Neuronal stem cell (in vitro differentiated cells): Measurements from ENCODE around the gene CMTM3.

ENCODE experiments used
- DNase-seq: peaks from one replicate; pipeline ENCODE4 v3.0.0-alpha.2; 2013; ENCODE audit warnings: low spot score
- H2AFZ ChIP-seq: one replicate; pipeline ENCODE4 v1.6.1; 2013; ENCODE audit warnings: mild to moderate bottlenecking, low read length, inconsistent platforms
- H2AK5ac ChIP-seq: 2 replicates; pipeline ENCODE4 v1.6.1; 2013; ENCODE audit warnings: low read depth, mild to moderate bottlenecking, inconsistent platforms, low read length, moderate library complexity, mixed read lengths
- H2BK120ac ChIP-seq: 2 replicates; pipeline ENCODE4 v1.6.1; 2013; ENCODE audit warnings: low read depth, mild to moderate bottlenecking, inconsistent platforms, low read length, moderate library complexity, mixed read lengths
- H2BK12ac ChIP-seq: one replicate; pipeline ENCODE4 v1.6.1; 2013; ENCODE audit warnings: low read length, inconsistent platforms
- H2BK15ac ChIP-seq: 2 replicates; pipeline ENCODE4 v1.6.1; 2013; ENCODE audit warnings: mild to moderate bottlenecking, low read length, inconsistent platforms, mixed read lengths
- H2BK5ac ChIP-seq: one replicate; pipeline ENCODE4 v1.6.1; 2013; ENCODE audit warnings: inconsistent platforms, mild to moderate bottlenecking, low read length, moderate library complexity
- H3K14ac ChIP-seq: one replicate; pipeline ENCODE4 v1.6.1; 2013; ENCODE audit warnings: low read length, inconsistent platforms
- H3K18ac ChIP-seq: 2 replicates; pipeline ENCODE4 v1.6.1; 2013; ENCODE audit warnings: low read length, inconsistent platforms
- H3K23ac ChIP-seq: 2 replicates; pipeline ENCODE4 v1.6.1; 2013; ENCODE audit warnings: low read depth, mild to moderate bottlenecking, mixed read lengths, low read length, inconsistent platforms; ENCODE audit not compliant: poor library complexity
- H3K27ac ChIP-seq: replicated peaks from 3 replicates; pipeline ENCODE4 v1.5.1; 2013; ENCODE audit warnings: low read length, inconsistent platforms
- H3K27me3 ChIP-seq, 3 experiments: 2 replicates each; pipeline ENCODE4 v1.6.1; 2013; ENCODE audit warnings: low read length in 3 of 3, mild to moderate bottlenecking in 2 of 3, inconsistent platforms in 1 of 3, low read depth in 1 of 3, mixed read lengths in 1 of 3, moderate library complexity in 1 of 3; ENCODE audit not compliant: control insufficient read depth in 3 of 3, insufficient read depth in 3 of 3
- H3K36me3 ChIP-seq, 2 donors: replicated peaks in 1 of 2; 2 replicates each; pipeline ENCODE4 v1.6.1; 2013; ENCODE audit warnings: low read length in 2 of 2; ENCODE audit not compliant: control insufficient read depth in 2 of 2, insufficient read depth in 2 of 2
- H3K4ac ChIP-seq: 2 replicates; pipeline ENCODE4 v1.6.1; 2013; ENCODE audit warnings: inconsistent platforms, mild to moderate bottlenecking, low read length, moderate library complexity
- H3K4me1 ChIP-seq, 2 donors: 1 replicate in 1 of 2; 2 replicates in 1 of 2; pipeline ENCODE4 v1.6.1; 2013; ENCODE audit warnings: low read length in 2 of 2, low read depth in 1 of 2; ENCODE audit not compliant: control insufficient read depth in 2 of 2, insufficient read depth in 1 of 2
- H3K4me2 ChIP-seq: one replicate; pipeline ENCODE4 v1.6.1; 2013; ENCODE audit warnings: mild to moderate bottlenecking, low read length, inconsistent platforms; ENCODE audit not compliant: insufficient read depth, poor library complexity, severe bottlenecking
- H3K4me3 ChIP-seq, 2 donors: 2 replicates each; pipeline ENCODE4 v1.5.1; 2013; ENCODE audit warnings: low read length in 2 of 2, mild to moderate bottlenecking in 2 of 2, inconsistent platforms in 1 of 2, moderate library complexity in 1 of 2
- H3K79me1 ChIP-seq: one replicate; pipeline ENCODE4 v1.6.1; 2013; ENCODE audit warnings: low read depth, mild to moderate bottlenecking, inconsistent platforms, low read length, moderate library complexity
- H3K9ac ChIP-seq: one replicate; pipeline ENCODE4 v1.6.1; 2013; ENCODE audit warnings: mild to moderate bottlenecking, low read depth, low read length, inconsistent platforms; ENCODE audit not compliant: poor library complexity
- H3K9me3 ChIP-seq, 2 donors: replicated peaks in 1 of 2; 2 replicates each; pipeline versions ENCODE3 to v1.6.1; 2013; ENCODE audit warnings: low read length in 2 of 2, mild to moderate bottlenecking in 2 of 2, inconsistent platforms in 1 of 2, low read depth in 1 of 2, mixed read lengths in 1 of 2, moderate library complexity in 1 of 2; ENCODE audit not compliant: control insufficient read depth in 2 of 2, insufficient read depth in 1 of 2
- H4K8ac ChIP-seq: one replicate; pipeline ENCODE4 v1.6.1; 2013; ENCODE audit warnings: low read depth, mild to moderate bottlenecking, inconsistent platforms, low read length, moderate library complexity
- H4K91ac ChIP-seq: one replicate; pipeline ENCODE4 v1.6.1; 2013; ENCODE audit warnings: low read length, low read depth, mild to moderate bottlenecking, inconsistent platforms; ENCODE audit not compliant: poor library complexity
- WGBS, 2 donors: extraction: QIAGEN DNeasy Blood & Tissue Kit; methylation state at CpG; one replicate each; pipeline ENCODE4 v1.1.7; 2013; ENCODE audit warnings: missing lambda C conversion rate in 2 of 2, mixed read lengths in 1 of 2; ENCODE audit not compliant: insufficient read length in 2 of 2, insufficient replicate concordance in 1 of 2; ENCODE audit errors: extremely low coverage in 2 of 2; 5-methylcytosine and 5-hydroxymethylcytosine counted together

CMTM3 gene

DNA sequence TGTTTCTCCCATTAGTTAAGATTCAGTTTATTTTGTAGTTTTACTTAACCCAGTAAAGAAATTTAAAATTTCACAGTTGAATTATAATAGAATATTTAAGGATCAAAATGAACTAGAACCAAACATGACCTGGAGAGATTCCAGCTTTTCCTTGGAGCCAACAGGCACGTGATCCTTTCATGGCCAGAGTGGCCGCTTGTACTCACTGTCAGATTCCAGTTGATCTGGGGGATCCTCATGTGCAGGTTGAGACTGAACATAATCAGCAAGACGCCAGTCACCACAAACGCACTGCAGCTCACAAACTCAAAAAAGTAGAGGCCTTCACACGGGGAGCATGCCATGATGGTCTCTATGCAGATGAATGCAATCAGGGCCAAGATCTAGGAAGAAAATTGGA, 31.7 kb downstream of the CMTM3 start:
- H2AFZ ChIP-seq = no peak overlapping the region
- H3K79me1 ChIP-seq = no peaks in the 10 kb centered on the region
- no peak overlapping the region for H3K23ac ChIP-seq
- peaks cover 0 to 2% of the 10 kb centered on the region in 2 donors for H3K9me3 ChIP-seq
- H2BK120ac ChIP-seq = no peak overlapping the region
- DNase-seq = no peak
- no peak overlapping the region for H2AK5ac ChIP-seq
- no peak overlapping the region for H4K91ac ChIP-seq
- no peaks in the 10 kb centered on the region for H3K4me1 ChIP-seq
- no peak overlapping the region for H3K4me3 ChIP-seq
- H3K27ac ChIP-seq = no peak overlapping the region
- H2BK5ac ChIP-seq = no peak overlapping the region
- WGBS, 2 donors = no CpG with 5 or more reads among the region's 5 CpGs
- H3K18ac ChIP-seq = no peak overlapping the region
- no peak overlapping the region for H3K4me2 ChIP-seq
- peaks cover 0 to 2% of the 10 kb centered on the region in 2 donors for H3K36me3 ChIP-seq
- no peak overlapping the region for H2BK12ac ChIP-seq
- no peak overlapping the region for H3K14ac ChIP-seq
- H3K9ac ChIP-seq = no peak overlapping the region
- H4K8ac ChIP-seq = no peak overlapping the region
- H3K4ac ChIP-seq = no peak overlapping the region
- no peak overlapping the region for H2BK15ac ChIP-seq
- no peaks in the 10 kb centered on the region for H3K27me3 ChIP-seq

DNA sequence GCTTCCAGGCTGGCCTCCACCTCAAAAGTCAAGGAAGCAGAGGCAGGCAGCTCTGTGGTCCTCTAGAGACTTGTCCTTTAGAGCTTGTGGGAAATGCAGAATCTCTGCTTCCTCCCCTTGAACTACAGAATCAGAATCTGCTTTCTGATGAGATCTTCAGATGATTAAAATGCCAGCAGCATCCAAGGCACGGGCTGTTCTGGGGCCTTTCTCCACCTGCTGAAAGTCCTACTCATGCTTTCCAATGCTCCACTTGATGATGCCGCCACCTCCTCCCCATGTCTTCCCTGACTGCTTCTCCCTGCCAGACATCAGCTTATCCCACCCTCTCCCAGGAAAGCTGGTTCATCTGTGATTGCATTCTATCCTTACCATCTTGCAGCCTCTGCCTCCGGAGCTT, 33.3 kb downstream of the CMTM3 start:
- Histone ChIP-seq H3K4me3 (no peak overlapping the region), H3K27ac (no peak overlapping the region), H2BK15ac (no peak overlapping the region), H3K23ac (no peak overlapping the region), H3K36me3 (no peaks in the 10 kb centered on the region), H3K9ac (no peak overlapping the region), H3K18ac (no peak overlapping the region), H2BK120ac (no peak overlapping the region), H2BK5ac (no peak overlapping the region), H3K4ac (no peak overlapping the region), H4K91ac (no peak overlapping the region), H3K9me3 (no peaks in the 10 kb centered on the region), H3K4me1 (no peaks in the 10 kb centered on the region), H4K8ac (no peak overlapping the region), H3K79me1 (no peaks in the 10 kb centered on the region), H3K27me3 (no peaks in the 10 kb centered on the region), H2AK5ac (no peak overlapping the region), H3K14ac (no peak overlapping the region), H3K4me2 (no peak overlapping the region), H2BK12ac (no peak overlapping the region), H2AFZ (no peak overlapping the region)
- no peak for DNase-seq
- no CpG with 5 or more reads among the region's 3 CpGs for WGBS, 2 donors

DNA sequence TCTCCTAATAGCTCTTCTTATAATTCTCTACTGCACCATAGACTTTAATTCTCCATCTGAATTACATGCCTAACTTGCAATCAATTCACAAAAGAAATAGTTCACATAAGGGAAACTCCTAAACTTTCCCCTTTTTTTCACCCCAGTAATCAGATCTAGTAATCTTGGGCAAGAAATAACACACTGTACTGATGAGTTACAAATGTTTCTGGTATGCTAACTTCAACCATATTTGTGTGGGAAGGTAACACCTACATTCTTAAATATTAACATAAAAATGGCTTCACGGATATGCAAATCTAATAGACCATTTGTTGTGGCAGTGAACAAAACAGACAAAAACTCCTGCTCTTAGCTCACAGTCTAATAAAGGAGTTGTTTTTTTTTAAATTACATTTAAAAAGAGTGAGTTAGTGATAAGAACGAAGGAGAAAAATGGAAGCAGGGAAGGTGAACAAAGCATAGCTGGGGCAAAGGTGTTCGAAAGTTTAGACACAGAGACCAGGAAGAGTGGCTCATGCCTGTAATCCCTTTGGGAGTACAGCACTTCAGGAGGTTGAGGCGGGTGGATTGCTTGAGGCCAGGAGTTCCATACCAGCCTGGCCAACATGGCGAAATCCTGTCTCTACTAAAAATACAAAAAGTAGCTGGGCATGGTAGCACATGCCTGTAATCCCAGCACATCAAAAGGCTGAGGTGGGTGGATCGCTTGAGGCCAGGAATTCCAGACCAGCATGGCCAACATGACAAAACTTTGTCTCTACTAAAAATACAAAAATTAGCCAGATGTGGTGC, 34.8 kb downstream of the CMTM3 start:
- H2BK12ac ChIP-seq = no peak overlapping the region
- no peak overlapping the region for H3K14ac ChIP-seq
- 100% methylated on average over 1 of the region's 6 CpGs; no CpG with 5 or more reads in 1 of the 2 donors for WGBS, 2 donors
- H2BK120ac ChIP-seq = no peak overlapping the region
- H2BK15ac ChIP-seq = no peak overlapping the region
- no peak overlapping the region for H3K18ac ChIP-seq
- no peaks in the 10 kb centered on the region for H3K4me1 ChIP-seq
- H3K4me3 ChIP-seq = no peak overlapping the region
- no peak overlapping the region for H2BK5ac ChIP-seq
- H3K9ac ChIP-seq = no peak overlapping the region
- no peak overlapping the region for H3K23ac ChIP-seq
- no peak overlapping the region for H3K4ac ChIP-seq
- no peak overlapping the region for H4K91ac ChIP-seq
- no peaks in the 10 kb centered on the region for H3K27me3 ChIP-seq
- no peak overlapping the region for H2AK5ac ChIP-seq
- no peaks in the 10 kb centered on the region for H3K36me3 ChIP-seq
- no peak overlapping the region for H4K8ac ChIP-seq
- no peaks in the 10 kb centered on the region for H3K9me3 ChIP-seq
- H3K79me1 ChIP-seq = no peaks in the 10 kb centered on the region
- no peak for DNase-seq
- H2AFZ ChIP-seq = no peak overlapping the region
- H3K4me2 ChIP-seq = no peak overlapping the region
- no peak overlapping the region for H3K27ac ChIP-seq

DNA sequence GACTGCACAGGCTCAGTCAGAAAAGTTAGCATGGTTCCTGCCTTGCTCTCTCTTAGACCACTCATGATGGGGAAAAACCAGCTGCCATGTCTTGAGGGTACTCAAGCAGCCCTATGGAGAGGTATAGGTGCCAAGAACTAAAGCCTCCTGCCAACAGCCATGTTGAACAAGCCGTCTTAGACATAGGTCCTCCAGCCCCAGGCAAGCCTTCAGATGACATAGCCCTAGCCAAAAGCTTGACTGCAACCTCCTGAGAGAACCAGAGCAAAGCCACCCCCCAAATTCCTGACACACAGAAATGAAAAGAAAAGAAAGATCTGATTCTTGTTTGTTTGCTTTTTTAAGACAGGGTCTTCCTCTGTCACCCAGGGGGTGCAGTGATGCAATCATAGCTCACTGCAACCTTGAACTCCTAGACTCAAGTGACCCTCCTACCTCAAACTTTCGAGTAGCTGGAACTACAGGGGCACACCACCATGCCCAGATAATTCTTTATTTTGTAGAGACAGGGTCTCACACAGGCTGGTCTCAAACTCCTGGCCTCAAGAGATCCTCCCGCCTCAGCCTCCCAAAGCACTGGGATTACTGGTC, 36.3 kb downstream of the CMTM3 start:
- Histone ChIP-seq H3K4me2 (no peak overlapping the region), H2AK5ac (no peak overlapping the region), H3K36me3 (no peaks in the 10 kb centered on the region), H3K23ac (no peak overlapping the region), H3K27me3 (no peaks in the 10 kb centered on the region), H4K8ac (no peak overlapping the region), H3K27ac (no peak overlapping the region), H4K91ac (no peak overlapping the region), H3K4me3 (no peak overlapping the region), H2AFZ (no peak overlapping the region), H3K4me1 (peaks cover 0 to 3% of the 10 kb centered on the region in 2 donors), H3K9ac (no peak overlapping the region), H3K9me3 (no peaks in the 10 kb centered on the region), H3K79me1 (no peaks in the 10 kb centered on the region), H2BK5ac (no peak overlapping the region), H2BK15ac (no peak overlapping the region), H3K4ac (no peak overlapping the region), H2BK120ac (no peak overlapping the region), H3K18ac (no peak overlapping the region), H2BK12ac (no peak overlapping the region), H3K14ac (no peak overlapping the region)
- WGBS, 2 donors = no CpG with 5 or more reads among the region's 3 CpGs
- no peak for DNase-seq
